ENCODE data around the gene ARHGEF26. TPM values are rescaled to one million over a fixed set of nuclear protein-coding genes. Genes with fewer than 3 reads are reported as not detected.

ARHGEF26 gene
- total RNA-seq, 1 experiment from 2014 or later: 2.9 TPM

GRCh38 chr3:154115332-154115731 is 5.9 kb upstream of the ARHGEF26 start:
- no peak for DNase-seq (ENCODE audit: extremely low read depth, low read depth)

DNA sequence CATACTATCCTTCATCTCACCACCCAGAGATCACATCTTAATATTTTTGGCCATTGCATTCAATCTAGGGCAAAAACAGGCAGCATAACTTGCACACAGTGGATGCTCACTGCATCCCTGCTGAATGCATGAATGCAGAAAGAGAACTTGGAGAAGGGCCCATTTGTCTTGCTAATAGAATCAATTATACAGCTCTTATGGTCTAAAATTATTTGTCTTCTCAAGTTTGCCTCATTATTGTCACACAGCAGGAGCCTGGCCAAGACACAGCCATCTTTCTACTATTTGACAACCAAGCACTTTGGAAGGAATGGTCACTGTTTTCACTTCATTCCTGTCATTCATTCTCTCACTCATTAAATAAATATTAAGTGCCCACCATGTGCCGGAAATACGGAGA is 1.2 kb upstream of the ARHGEF26 start:
- DNase-seq (ENCODE audit: extremely low read depth, low read depth): no peak

- peak; percentile 3 for DNase-seq (ENCODE audit: extremely low read depth, low read depth)
Observed at GRCh38 chr3:154121701-154122551, 736 bp downstream of the ARHGEF26 start.

DNA sequence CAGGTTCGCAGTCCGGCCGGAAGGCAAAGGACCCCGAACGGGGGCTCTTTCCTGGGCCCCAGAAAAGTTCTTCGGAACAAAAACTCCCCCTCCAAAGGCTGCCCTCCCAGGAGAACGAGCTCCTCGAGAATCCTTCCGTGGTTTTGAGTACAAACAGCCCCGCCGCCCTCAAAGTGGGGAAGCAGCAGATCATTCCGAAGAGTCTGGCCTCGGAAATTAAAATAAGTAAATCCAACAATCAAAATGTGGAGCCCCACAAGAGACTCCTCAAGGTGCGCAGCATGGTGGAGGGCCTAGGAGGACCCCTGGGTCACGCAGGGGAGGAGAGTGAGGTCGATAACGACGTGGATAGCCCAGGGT is 1.3 kb downstream of the ARHGEF26 start:
- no peak for DNase-seq (ENCODE audit: extremely low read depth, low read depth)

DNA sequence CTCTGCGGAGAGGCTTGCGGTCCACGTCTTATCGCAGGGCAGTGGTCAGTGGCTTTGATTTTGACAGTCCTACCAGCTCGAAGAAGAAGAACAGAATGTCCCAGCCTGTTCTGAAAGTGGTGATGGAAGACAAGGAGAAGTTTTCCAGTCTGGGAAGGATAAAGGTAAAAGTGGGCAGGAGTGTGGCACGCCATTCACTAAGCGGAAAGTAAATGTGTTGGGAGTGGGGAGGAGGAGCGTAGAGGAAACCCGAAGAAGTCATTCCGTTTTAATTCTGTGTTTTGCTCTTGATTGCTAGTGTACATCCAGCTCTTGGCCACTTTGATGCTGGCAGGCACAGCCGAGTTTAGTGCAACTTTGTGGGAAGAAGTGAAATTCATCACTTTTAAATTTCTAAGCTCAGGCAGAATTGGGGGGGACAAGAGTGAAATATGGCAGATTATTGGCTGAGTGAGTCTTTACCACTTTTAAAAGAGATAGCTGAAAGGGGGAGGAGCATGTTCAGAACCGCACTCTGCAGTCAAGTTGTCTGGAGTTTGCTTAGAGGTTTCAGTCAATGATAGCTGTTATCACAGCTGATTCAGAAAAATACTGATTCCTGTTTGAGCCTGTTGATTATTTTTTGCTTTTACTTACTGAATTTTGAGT is 1.8 kb downstream of the ARHGEF26 start:
- DNase-seq (ENCODE audit: extremely low read depth, low read depth): no peak

- no peak for DNase-seq (ENCODE audit: extremely low read depth, low read depth)
Observed at GRCh38 chr3:154123906-154124305, 2.7 kb downstream of the ARHGEF26 start.

- DNase-seq (ENCODE audit: extremely low read depth, low read depth): no peak
Observed at GRCh38 chr3:154125378-154126030, 4.3 kb downstream of the ARHGEF26 start.

- no peak for DNase-seq (ENCODE audit: extremely low read depth, low read depth)
Observed at GRCh38 chr3:154126651-154127050, 5.5 kb downstream of the ARHGEF26 start.

DNA sequence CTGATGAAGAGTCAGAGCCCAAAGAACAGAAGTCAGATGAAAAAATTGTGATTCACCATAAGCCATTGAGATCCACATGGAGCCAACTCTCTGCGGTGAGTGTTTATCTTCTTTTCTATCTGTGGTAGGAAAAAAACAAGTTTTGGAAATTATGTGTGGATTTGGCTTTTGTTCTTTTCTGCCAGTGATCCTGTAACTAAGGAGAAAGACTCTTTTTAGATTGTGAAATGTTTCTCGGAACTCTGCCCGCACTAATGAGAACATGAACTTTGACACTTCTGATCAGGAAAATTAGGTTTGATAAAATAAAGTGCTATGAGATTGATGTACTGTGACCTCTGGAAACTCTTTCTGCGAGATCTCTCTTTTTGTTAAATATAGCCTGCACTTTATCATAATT is 8.4 kb downstream of the ARHGEF26 start:
- DNase-seq (ENCODE audit: extremely low read depth, low read depth): no peak

GRCh38 chr3:154130540-154130939 is 9.3 kb downstream of the ARHGEF26 start:
- no peak for DNase-seq (ENCODE audit: extremely low read depth, low read depth)

- no peak for DNase-seq (ENCODE audit: extremely low read depth, low read depth)
Observed at GRCh38 chr3:154131830-154132229, 10.6 kb downstream of the ARHGEF26 start.

- DNase-seq (ENCODE audit: extremely low read depth, low read depth): no peak
Observed at GRCh38 chr3:154132777-154133375, 11.7 kb downstream of the ARHGEF26 start.

DNA sequence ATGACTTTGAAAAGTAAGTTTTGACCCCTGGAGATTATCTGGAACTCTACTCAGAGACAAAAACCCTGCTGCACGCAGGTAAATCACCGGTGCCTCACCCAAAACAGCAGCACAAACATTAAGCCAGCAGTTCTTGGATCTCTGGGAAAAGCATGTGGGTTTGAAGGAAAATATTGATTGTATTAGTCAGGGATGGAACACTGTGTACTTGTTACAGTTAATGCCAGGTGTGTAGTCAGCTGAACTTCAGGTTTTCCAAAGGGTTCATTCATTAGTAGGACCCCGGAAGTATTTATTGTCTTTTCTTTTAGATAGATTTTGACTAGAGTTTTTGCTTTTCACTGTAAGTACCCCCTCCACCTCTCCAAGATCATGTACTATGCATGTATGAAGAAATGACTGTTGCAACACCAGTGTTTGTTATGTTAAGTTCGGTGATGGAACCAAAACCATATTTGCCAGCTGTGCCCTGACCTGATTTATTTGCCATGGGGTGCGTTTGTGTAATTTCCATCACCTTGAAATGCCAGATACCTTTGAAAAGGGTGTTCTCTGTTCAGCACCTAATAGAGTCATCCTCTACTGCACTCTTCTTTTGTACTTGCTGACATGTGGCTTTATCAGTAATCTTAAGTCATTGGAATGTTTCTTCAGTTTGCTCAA is 14.5 kb downstream of the ARHGEF26 start:
- DNase-seq (ENCODE audit: extremely low read depth, low read depth): no peak

DNA sequence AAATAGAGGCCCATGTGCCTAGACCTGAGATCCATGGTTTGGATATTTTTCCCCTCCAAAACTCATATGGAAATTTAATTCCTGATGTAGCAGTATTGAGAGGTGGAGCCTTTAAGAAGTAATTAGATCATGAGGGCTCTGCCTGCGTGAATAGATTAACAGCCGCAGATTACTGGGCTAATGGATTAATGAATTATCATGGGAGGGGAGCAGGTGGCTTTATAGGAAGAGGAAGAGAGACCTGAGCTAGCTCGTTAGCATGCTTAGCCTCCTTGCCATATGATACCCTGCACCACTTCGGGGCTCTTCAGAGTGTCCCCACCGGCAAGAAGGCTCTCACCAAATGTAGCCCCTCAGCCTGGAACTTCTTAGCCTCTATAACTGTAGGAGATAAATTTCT is 15.8 kb downstream of the ARHGEF26 start:
- no peak for DNase-seq (ENCODE audit: extremely low read depth, low read depth)

- DNase-seq (ENCODE audit: extremely low read depth, low read depth): no peak
Observed at GRCh38 chr3:154139996-154140436, 18.8 kb downstream of the ARHGEF26 start.

GRCh38 chr3:154142608-154143007 is 21.4 kb downstream of the ARHGEF26 start:
- no peak for DNase-seq (ENCODE audit: extremely low read depth, low read depth)

GRCh38 chr3:154143873-154144272 is 22.7 kb downstream of the ARHGEF26 start:
- DNase-seq (ENCODE audit: extremely low read depth, low read depth): no peak

DNA sequence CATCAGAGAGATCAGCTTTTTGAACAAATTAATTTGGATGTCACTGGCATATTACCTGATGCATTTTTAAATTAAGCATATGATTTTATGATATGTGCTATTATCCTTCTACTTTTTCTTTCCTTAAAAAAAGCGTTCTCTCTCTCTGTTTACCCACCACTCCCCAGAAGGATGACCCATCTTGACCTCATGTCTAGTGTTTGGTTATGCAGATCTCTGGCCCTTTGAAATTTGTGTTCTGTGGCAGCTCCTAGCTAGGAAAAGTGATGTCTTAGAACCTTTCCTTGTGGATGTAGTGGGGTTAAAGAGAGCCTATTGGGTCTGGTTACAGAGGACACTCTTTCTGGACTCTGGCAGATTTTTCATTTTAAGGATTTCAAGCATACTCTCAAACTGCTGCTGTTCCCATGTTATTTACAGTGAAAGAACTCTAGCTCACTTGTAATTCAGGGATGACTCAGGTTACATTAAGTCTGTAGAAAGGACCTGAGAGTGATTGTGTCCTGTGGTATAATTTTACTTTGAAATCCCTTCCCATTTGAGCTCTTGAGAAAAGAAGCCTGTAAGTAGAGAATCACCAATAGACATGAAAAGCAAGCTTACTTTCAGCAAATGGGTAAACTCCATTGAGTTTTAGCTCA is 23.8 kb downstream of the ARHGEF26 start:
- no peak for DNase-seq (ENCODE audit: extremely low read depth, low read depth)

GRCh38 chr3:154148541-154148940 is 27.4 kb downstream of the ARHGEF26 start:
- no peak for DNase-seq (ENCODE audit: extremely low read depth, low read depth)

- DNase-seq (ENCODE audit: extremely low read depth, low read depth): no peak
Observed at GRCh38 chr3:154149286-154149685, 28.1 kb downstream of the ARHGEF26 start.

Data from NCI-H460 (cell line).